HG02610 (cell line): Measurements from ENCODE around the gene PLEKHG3.
A peak's percentile ranks its signal among the peaks of the same experiment; 100 is the strongest.

Experiments
- ATAC-seq: cut with Tn5 transposase; IDR thresholded peaks from one replicate; pipeline ENCODE4 v1.9.1; 2021; ENCODE audit warnings: mild to moderate bottlenecking, moderate library complexity; ENCODE audit not compliant: unreplicated experiment

The PLEKHG3 gene

DNA sequence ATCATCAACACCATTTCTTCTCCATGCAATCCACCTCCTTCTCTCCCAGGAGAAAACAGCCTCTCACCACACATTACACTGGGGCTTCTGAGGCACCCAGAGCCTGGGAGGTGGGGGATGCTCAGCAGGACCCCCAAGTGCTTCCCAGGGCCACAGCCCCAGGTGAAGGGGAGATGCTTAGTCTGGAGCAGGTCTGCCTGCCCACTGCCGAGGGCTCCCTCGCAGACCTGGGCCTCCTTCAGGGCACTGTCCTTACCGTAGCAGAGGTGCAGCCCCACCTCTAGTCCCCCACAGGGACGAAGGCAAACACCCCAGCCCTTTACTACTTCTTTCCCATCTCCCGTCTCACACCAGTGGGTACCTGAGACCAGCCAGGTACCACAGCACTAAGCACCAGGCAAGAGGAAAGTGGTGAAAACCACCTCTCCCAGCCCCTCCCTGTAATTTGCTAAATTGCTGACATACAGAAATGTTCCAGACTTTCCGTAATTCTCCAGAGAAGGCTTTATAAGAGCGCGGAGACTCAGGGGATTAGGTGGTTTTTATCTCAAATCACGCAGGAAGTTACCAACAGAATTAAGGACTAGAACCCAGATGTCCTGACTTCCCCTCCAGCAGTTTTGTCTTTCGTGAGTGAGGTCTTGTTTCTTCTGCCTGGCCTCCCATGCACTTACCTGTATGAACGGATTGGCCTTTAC, 59.0 kb downstream of the PLEKHG3 start:
- ATAC-seq: no peak

GRCh38 chr14:64763801-64764621, 59.8 kb downstream of the PLEKHG3 start:
- no peak for ATAC-seq

GRCh38 chr14:64764641-64765520, 60.7 kb downstream of the PLEKHG3 start:
- ATAC-seq: peak; percentile 57

- ATAC-seq: no peak
Measured at GRCh38 chr14:64765740-64766302, 61.6 kb downstream of the PLEKHG3 start.

GRCh38 chr14:64766430-64767151, 62.4 kb downstream of the PLEKHG3 start:
- ATAC-seq: no peak

DNA sequence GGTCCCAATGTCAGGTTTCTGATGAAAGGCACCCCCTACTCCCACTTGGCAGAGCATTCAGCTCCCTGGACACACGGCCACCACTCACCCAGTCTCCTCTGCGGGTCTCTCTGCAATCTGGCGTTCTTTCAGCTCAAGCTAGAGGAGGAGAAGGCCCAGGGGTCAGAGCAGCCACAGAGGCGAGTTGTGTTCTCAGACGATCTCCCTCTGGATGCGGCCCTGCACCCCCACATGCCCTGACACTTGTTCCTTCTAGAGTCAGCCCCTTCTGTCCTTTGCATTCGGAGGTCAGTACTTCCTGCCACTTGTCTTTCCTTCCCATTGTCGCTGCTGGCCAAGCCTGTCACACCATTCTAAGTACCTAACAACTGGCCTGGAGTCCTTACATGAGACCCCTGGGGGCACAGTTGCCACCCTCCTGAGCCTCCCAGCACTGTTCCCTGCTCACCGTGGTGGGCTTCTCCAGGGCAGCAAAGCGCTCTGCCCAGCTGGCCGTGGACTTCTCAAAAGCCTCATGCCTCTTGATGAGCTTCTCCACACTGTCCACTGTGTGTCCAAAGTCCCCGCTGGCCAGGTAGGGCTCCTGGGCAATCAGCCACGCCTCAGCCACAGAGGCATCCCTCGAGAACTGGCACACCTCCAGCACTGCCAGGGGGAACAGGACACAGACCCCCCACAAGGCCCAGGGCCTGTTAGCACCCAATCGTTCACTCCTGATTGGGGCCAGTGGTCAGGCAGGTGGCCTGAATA, 63.2 kb downstream of the PLEKHG3 start:
- ATAC-seq: no peak

- no peak for ATAC-seq
Measured at GRCh38 chr14:64768401-64769095, 64.3 kb downstream of the PLEKHG3 start.

- no peak for ATAC-seq
Measured at GRCh38 chr14:64769096-64770020, 65.1 kb downstream of the PLEKHG3 start.

GRCh38 chr14:64770751-64771150, 66.5 kb downstream of the PLEKHG3 start:
- no peak for ATAC-seq

DNA sequence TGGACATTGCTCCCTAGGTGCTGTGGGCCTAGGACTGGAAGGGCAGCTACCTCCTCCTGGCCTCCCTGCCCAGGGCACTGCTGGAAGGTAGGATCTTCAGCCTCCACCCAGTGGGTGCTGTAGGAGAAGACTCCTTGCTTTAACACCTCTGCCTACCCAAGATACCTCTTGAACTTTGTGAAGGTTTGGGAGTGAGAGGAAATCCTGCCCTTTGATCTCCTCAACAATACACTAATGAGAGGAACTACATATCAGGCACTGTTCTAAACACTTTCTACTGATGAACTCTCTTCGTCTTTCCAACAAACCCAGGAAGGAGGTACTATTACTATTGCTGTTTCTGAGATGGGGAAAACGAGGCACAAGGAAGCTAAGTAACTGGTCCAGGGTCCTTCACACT, 66.9 kb downstream of the PLEKHG3 start:
- ATAC-seq: no peak

DNA sequence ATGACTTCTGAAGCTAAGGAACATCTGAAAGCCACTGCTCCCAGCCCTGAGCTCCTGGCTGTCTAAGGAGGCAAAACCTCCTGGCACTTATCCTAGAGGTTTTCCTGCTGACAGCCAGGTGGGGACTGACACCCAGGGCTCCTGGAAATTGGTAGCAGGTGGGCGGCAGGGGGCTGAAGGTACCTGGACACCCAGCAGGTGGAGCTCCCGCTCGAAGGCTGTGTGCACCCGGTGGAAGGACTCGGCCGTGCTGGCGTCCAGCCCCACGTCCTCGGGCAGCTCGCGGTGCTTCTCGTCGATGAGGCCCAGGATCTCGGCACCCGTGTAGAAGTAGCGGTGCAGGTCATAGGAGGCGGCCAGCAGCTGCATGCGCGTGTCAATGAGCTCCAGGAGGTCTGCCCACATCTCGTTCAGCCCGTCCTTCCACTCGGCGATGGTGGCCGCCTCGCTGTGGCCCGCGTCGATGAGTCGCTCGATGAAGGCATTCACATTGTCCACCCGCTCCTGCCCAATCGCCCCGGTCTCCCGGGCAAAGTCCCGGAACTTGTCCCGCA, 68.2 kb downstream of the PLEKHG3 start:
- no peak for ATAC-seq

DNA sequence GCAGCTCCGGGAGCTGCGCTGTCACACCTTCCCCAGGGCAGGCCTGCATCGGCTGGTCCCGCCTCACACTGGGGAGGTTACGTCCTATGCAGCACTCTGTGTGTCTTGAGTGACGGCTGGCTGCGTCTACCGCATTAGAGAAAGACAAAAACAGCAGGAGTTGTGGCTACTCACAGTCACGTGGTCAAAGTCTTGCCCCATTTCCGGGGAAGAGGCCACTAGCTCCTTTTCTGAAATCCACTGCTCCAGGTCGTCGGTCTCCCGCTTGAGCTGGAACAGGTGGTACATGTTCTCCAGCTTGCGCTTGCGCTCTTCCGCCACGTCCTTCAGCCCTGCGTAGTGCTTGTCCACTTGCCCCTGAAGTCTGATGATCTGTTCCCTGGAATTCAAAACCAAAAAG, 68.8 kb downstream of the PLEKHG3 start:
- no peak for ATAC-seq

GRCh38 chr14:64773577-64773976, 69.4 kb downstream of the PLEKHG3 start:
- ATAC-seq: no peak

DNA sequence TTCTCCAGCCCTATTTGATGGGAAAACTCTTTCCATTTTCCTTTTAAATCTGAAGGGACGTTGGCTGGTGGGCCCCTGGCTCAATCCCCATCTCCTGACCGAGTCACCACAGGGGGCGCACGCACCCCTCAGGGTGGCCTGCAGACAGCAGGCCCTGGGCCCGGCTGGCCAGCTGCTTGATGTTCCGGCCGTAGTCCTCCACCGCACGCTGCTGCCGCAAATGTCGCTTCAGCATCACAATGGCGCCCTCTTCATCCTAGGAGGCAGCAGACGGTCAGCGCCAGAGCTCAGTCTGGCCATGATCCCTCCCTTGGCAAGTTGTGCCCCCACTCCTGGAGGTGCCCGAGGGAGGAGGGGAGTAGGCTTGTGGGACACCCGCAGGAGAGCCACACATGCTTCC, 70.0 kb downstream of the PLEKHG3 start:
- ATAC-seq: no peak

GRCh38 chr14:64775081-64775777, 71.0 kb downstream of the PLEKHG3 start:
- ATAC-seq: no peak

DNA sequence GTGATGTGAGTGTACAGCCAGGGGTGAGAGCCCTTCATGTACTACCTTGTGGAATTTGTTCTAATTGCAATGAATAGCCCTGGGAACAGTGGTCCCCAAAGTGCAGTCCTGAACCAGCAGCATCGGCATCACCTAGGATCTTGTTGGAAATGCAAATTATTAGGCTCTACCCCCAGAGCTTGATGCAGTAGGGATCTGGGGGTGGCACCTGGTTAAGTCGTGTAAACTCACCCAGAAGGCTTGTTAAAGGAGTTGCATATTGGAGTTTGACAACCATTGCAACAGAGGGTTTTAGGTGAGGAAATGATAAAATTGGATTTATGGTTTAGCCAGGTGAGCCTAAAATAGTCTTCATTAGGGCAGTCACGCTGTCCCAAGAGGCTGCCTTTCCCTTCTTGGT, 73.2 kb downstream of the PLEKHG3 start:
- no peak for ATAC-seq

DNA sequence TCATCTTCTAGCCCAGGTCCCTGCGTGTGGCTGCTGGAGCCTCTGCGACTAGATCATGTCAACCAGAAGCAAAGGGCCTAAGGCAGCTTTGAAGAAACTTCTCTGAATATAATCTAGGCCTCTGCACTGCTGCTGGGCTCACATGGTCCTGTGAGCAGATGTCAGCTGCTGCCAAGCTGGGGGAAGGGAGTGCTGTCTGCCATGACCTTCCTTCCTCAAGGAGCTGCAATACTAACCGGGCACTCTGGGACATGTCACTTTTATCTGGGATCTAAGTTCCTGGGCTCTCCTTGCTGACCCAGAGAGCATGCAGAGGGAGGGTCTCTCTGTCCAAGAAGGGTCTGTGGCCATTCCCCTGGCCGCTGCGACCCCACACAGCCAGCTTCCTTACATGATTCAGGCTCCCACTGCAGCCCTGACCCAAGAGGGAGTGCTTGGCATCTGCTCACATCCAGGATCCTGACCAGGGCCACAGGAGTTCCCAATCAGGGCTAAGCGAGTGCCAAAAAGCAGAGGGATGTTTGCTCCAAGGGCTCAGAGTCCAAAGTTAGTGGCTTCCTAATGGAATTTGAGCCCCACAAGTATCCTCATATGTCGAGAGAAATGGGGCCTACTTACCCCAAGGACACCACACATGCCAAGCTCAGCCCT, 74.0 kb downstream of the PLEKHG3 start:
- ATAC-seq: no peak
